Gastroesophageal sphincter (tissue), 4 donors: ENCODE results near the gene ST6GALNAC3. TPM values are rescaled to one million over a fixed set of nuclear protein-coding genes. Genes with fewer than 3 reads are reported as not detected.

Experiments
- ATAC-seq: fragments of 150-250 bp; one replicate; pipeline ENCODE4 v1.9.1; 2016; ENCODE audit warnings: mild to moderate bottlenecking, moderate library complexity
- H3K27ac ChIP-seq, 4 donors: fragments of 200-600 bp; sonication (generic) in 3 of 4; 1 replicate in 3 of 4; 2 replicates in 1 of 4; pipeline ENCODE4 v1.5.1; 2016 to 2019
- H3K27me3 ChIP-seq: fragments of 200-600 bp; sonication (generic); one replicate; pipeline ENCODE4 v1.5.1; 2019
- H3K36me3 ChIP-seq, 2 donors: fragments of 200-600 bp; sonication (generic); one replicate each; pipeline ENCODE4 v1.5.1; 2019; ENCODE audit warnings: control low read depth in 1 of 2
- H3K4me1 ChIP-seq, 3 donors: fragments of 200-600 bp; sonication (generic); 1 replicate in 2 of 3; 2 replicates in 1 of 3; pipeline ENCODE4 v1.5.1; 2016 to 2019; ENCODE audit warnings: control low read depth in 2 of 3
- H3K4me3 ChIP-seq, 2 donors: fragments of 200-600 bp; sonication (generic); one replicate each; pipeline ENCODE4 v1.5.1; 2019; ENCODE audit warnings: mild to moderate bottlenecking in 1 of 2, moderate library complexity in 1 of 2
- H3K9me3 ChIP-seq, 3 donors: fragments of 200-600 bp; sonication (generic); one replicate each; pipeline ENCODE4 v1.5.1; 2017 to 2019; ENCODE audit warnings: control low read depth in 2 of 3
- EP300 ChIP-seq: sonication (generic); formaldehyde crosslinking; IDR thresholded peaks from one replicate; pipeline ENCODE4 v1.6.1; 2017; ENCODE audit warnings: antibody characterized with exemption, mild to moderate bottlenecking
- POLR2A ChIP-seq, 2 donors: fragments of 450-650 bp; IDR thresholded peaks; one replicate each; pipeline ENCODE4 v1.6.1; 2017; ENCODE audit warnings: antibody characterized with exemption in 2 of 2, mild to moderate bottlenecking in 2 of 2, moderate library complexity in 1 of 2
- POLR2AphosphoS5 ChIP-seq: sonication (generic); formaldehyde crosslinking; IDR thresholded peaks from one replicate; pipeline ENCODE4 v1.6.1; 2017; ENCODE audit warnings: antibody characterized with exemption
- WGBS, 2 donors: methylation state at CpG; one replicate each; pipeline ENCODE4 v1.1.5; 2018; ENCODE audit warnings: low coverage in 1 of 2; 5-methylcytosine and 5-hydroxymethylcytosine counted together
- total RNA-seq, 4 donors: library from RNA; depleted of rRNA; stranded (reverse); fragments of >200 nt; gene quantifications; one replicate each; pipeline ENCODE4 v1.1.0, GENCODE V29; 2016
- TF ChIP-seq, protein P1 (sequence below), 4 experiments: fragments of 200-600 bp in 2 of 4; fragments of 450-650 bp in 2 of 4; sonication (generic) in 1 of 4; IDR thresholded peaks; one replicate each; pipeline ENCODE4 v1.5.1; 2017 to 2019; ENCODE audit warnings: antibody characterized with exemption in 4 of 4, mild to moderate bottlenecking in 2 of 4, moderate library complexity in 2 of 4

Gene ST6GALNAC3
- total RNA-seq, 4 donors from 2014 or later, result 2.8 to 10.6 (median 3.3) TPM

GRCh38 chr1:76622774-76623528 lies 548.4 kb downstream of the ST6GALNAC3 start:
- Histone ChIP-seq H3K4me1 (no peaks in the 10 kb centered on the region), H3K4me3 (no peak overlapping the region), H3K27me3 (no peaks in the 10 kb centered on the region), H3K9me3 (no peaks in the 10 kb centered on the region), H3K27ac (no peak overlapping the region), H3K36me3 (no peaks in the 10 kb centered on the region)
- 86 to 89% methylated on average over 6 to 7 of the region's 7 CpGs for WGBS, 2 donors
- ATAC-seq, result no peak
- TF ChIP-seq POLR2AphosphoS5 (no peak), EP300 (no peak), POLR2A (IDR thresholded peaks at IDR 0.05) (no peak)
- TF ChIP-seq, protein P1, sequence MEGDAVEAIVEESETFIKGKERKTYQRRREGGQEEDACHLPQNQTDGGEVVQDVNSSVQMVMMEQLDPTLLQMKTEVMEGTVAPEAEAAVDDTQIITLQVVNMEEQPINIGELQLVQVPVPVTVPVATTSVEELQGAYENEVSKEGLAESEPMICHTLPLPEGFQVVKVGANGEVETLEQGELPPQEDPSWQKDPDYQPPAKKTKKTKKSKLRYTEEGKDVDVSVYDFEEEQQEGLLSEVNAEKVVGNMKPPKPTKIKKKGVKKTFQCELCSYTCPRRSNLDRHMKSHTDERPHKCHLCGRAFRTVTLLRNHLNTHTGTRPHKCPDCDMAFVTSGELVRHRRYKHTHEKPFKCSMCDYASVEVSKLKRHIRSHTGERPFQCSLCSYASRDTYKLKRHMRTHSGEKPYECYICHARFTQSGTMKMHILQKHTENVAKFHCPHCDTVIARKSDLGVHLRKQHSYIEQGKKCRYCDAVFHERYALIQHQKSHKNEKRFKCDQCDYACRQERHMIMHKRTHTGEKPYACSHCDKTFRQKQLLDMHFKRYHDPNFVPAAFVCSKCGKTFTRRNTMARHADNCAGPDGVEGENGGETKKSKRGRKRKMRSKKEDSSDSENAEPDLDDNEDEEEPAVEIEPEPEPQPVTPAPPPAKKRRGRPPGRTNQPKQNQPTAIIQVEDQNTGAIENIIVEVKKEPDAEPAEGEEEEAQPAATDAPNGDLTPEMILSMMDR (IDR thresholded peaks at IDR 0.05), result no peak

- H3K4me1 ChIP-seq, result no peaks in the 10 kb centered on the region
- 87 to 100% methylated on average over 1 to 2 of the region's 2 CpGs for WGBS, 2 donors
- no peak overlapping the region for H3K4me3 ChIP-seq
- H3K9me3 ChIP-seq, result no peaks in the 10 kb centered on the region
- H3K27me3 ChIP-seq, result no peaks in the 10 kb centered on the region
- TF ChIP-seq, protein P1 (IDR thresholded peaks at IDR 0.05), result no peak
- TF ChIP-seq POLR2AphosphoS5, result no peak
- TF ChIP-seq EP300, result no peak
- no peak for TF ChIP-seq POLR2A (IDR thresholded peaks at IDR 0.05)
- no peak for ATAC-seq
- no peak overlapping the region for H3K27ac ChIP-seq
- no peaks in the 10 kb centered on the region for H3K36me3 ChIP-seq
These were observed 551.5 kb downstream of the ST6GALNAC3 start for GRCh38 chr1:76625886-76626678.

- no peak overlapping the region for H3K4me3 ChIP-seq
- H3K36me3 ChIP-seq, result no peaks in the 10 kb centered on the region
- no peaks in the 10 kb centered on the region for H3K9me3 ChIP-seq
- 70 to 93% methylated on average over 2 to 5 of the region's 5 CpGs for WGBS, 2 donors
- H3K27ac ChIP-seq, result no peak overlapping the region
- no peaks in the 10 kb centered on the region for H3K27me3 ChIP-seq
- H3K4me1 ChIP-seq, result no peaks in the 10 kb centered on the region
- no peak for ATAC-seq
- TF ChIP-seq POLR2AphosphoS5 (no peak), EP300 (no peak), POLR2A (IDR thresholded peaks at IDR 0.05) (no peak)
- TF ChIP-seq, protein P1 (IDR thresholded peaks at IDR 0.05), result no peak
These were observed 553.0 kb downstream of the ST6GALNAC3 start for GRCh38 chr1:76627498-76627897.

DNA sequence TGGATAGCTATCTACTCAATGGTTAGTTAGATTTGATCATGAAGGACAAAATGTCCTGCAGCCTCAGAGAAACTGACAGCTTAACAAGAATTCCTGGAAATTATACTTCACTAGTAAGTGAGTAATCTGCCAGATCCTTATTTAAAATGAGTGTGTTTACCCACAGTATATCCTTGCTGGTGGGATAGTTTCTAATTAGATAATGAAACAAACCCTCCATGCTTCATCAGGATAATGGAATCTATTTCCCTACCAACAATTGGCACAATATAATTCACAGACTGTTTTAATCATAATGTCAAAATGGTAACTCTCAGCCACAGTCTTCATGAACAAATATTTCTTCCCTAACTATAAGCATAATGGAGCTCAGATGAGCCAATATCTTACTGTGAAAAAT lies 553.4 kb downstream of the ST6GALNAC3 start:
- H3K27me3 ChIP-seq, result no peaks in the 10 kb centered on the region
- H3K27ac ChIP-seq, result no peak overlapping the region
- no peaks in the 10 kb centered on the region for H3K4me1 ChIP-seq
- no peaks in the 10 kb centered on the region for H3K9me3 ChIP-seq
- no peak overlapping the region for H3K4me3 ChIP-seq
- TF ChIP-seq POLR2AphosphoS5 (no peak), POLR2A (IDR thresholded peaks at IDR 0.05) (no peak), EP300 (no peak)
- TF ChIP-seq, protein P1 (IDR thresholded peaks at IDR 0.05), result no peak
- H3K36me3 ChIP-seq, result no peaks in the 10 kb centered on the region
- ATAC-seq, result no peak

DNA sequence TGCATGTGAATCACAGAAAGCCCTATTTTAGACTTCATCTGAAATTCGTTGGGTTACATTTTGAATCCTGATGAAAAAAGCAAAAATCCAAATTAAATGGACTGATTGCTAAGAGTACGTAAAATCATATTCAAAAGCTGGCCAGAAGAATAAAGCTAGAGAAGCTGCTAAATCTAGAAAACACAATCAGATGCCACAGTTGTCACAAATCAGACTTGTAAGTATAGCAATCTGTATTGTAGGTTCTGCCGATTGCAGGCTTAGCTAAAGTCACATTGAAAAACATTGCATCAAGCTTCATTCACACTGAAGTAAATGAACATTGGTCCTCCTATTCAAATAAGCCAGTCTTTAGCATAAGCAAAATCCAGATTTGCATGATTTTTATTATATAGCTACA lies 557.6 kb downstream of the ST6GALNAC3 start:
- 88 to 90% methylated on average over 3 of the region's 3 CpGs for WGBS, 2 donors
- Histone ChIP-seq H3K27ac (no peak overlapping the region), H3K4me3 (no peak overlapping the region), H3K9me3 (no peaks in the 10 kb centered on the region), H3K27me3 (no peaks in the 10 kb centered on the region), H3K36me3 (no peaks in the 10 kb centered on the region), H3K4me1 (no peaks in the 10 kb centered on the region)
- no peak for ATAC-seq
- TF ChIP-seq POLR2AphosphoS5 (no peak), POLR2A (IDR thresholded peaks at IDR 0.05) (no peak), EP300 (no peak)
- TF ChIP-seq, protein P1 (IDR thresholded peaks at IDR 0.05), result no peak
